ENCODE measurements around the gene CDH2.

Gene CDH2

GRCh38 chr18:28080876-28081300 lies 96.0 kb downstream of the CDH2 start:
- no peak for DNase-seq

- no peak for DNase-seq
These were observed 97.0 kb downstream of the CDH2 start for GRCh38 chr18:28079883-28080282.

- DNase-seq, result no peak
These were observed 98.1 kb downstream of the CDH2 start for GRCh38 chr18:28078849-28079248.

GRCh38 chr18:28078298-28078697 lies 98.6 kb downstream of the CDH2 start:
- no peak for DNase-seq

GRCh38 chr18:28075501-28075900 lies 101.4 kb downstream of the CDH2 start:
- DNase-seq, result no peak

GRCh38 chr18:28074076-28074475 lies 102.9 kb downstream of the CDH2 start:
- no peak for DNase-seq

- no peak for DNase-seq
These were observed 103.3 kb downstream of the CDH2 start for GRCh38 chr18:28073658-28074057.

- DNase-seq, result no peak
These were observed 105.7 kb downstream of the CDH2 start for GRCh38 chr18:28071199-28071598.

GRCh38 chr18:28068207-28068606 lies 108.7 kb downstream of the CDH2 start:
- DNase-seq, result no peak

GRCh38 chr18:28067346-28067745 lies 109.6 kb downstream of the CDH2 start:
- no peak for DNase-seq

GRCh38 chr18:28065793-28066186 lies 111.1 kb downstream of the CDH2 start:
- DNase-seq, result no peak

- DNase-seq, result no peak
These were observed 111.7 kb downstream of the CDH2 start for GRCh38 chr18:28065031-28065792.

- DNase-seq, result no peak
These were observed 113.0 kb downstream of the CDH2 start for GRCh38 chr18:28063926-28064325.

GRCh38 chr18:28063271-28063761 lies 113.6 kb downstream of the CDH2 start:
- no peak for DNase-seq

- no peak for DNase-seq
These were observed 114.5 kb downstream of the CDH2 start for GRCh38 chr18:28062443-28062842.

- no peak for DNase-seq
These were observed 117.1 kb downstream of the CDH2 start for GRCh38 chr18:28059861-28060260.

GRCh38 chr18:28050545-28050944 lies 126.4 kb downstream of the CDH2 start:
- DNase-seq, result no peak

- DNase-seq, result no peak
These were observed 128.3 kb downstream of the CDH2 start for GRCh38 chr18:28048612-28049011.

GRCh38 chr18:28045880-28046279 lies 131.1 kb downstream of the CDH2 start:
- no peak for DNase-seq

GRCh38 chr18:28045176-28045810 lies 131.6 kb downstream of the CDH2 start:
- no peak for DNase-seq

- DNase-seq, result no peak
These were observed 132.9 kb downstream of the CDH2 start for GRCh38 chr18:28044036-28044435.

- DNase-seq, result no peak
These were observed 133.3 kb downstream of the CDH2 start for GRCh38 chr18:28043631-28044030.

GRCh38 chr18:28041366-28041765 lies 135.6 kb downstream of the CDH2 start:
- DNase-seq, result no peak

GRCh38 chr18:28040716-28041115 lies 136.2 kb downstream of the CDH2 start:
- DNase-seq, result no peak

GRCh38 chr18:28040211-28040610 lies 136.7 kb downstream of the CDH2 start:
- DNase-seq, result no peak
